RWPE2 (cell line): ENCODE measurements around the gene BTC.
"Not testable (repeated sequence)": the region's sequence is repeated elsewhere in the genome, so short reads cannot be mapped to it uniquely, and the experiment has no call there.

ENCODE experiments used
- ATAC-seq: fragments of 200-7000 bp; cut with Tn5 transposase; 3 replicates; pipeline ENCODE4 v1.9.1; 2021; ENCODE audit warnings: low read depth
- DNase-seq: peaks from one replicate; pipeline ENCODE4 v3.0.0-alpha.2; 2020; ENCODE audit warnings: low spot score
- H3K27ac ChIP-seq: fragments of 450-650 bp; 2 replicates; pipeline ENCODE4 v1.5.1; 2017; ENCODE audit warnings: mild to moderate bottlenecking; ENCODE audit not compliant: poor library complexity, severe bottlenecking
- H3K27me3 ChIP-seq: fragments of 250-450 bp; sonication (Bioruptor Pico); 2 replicates; pipeline ENCODE4 v1.5.1; 2021; ENCODE audit warnings: mild to moderate bottlenecking, moderate library complexity; ENCODE audit not compliant: insufficient read depth, poor library complexity, severe bottlenecking
- H3K36me3 ChIP-seq: fragments of 250-450 bp; sonication (Bioruptor Pico); 2 replicates; pipeline ENCODE4 v1.5.1; 2020; ENCODE audit warnings: low read depth, mild to moderate bottlenecking, moderate library complexity
- H3K4me1 ChIP-seq: fragments of 250-450 bp; sonication (Bioruptor Pico); 2 replicates; pipeline ENCODE4 v1.5.1; 2021; ENCODE audit warnings: mild to moderate bottlenecking, moderate library complexity; ENCODE audit not compliant: insufficient read depth, poor library complexity, severe bottlenecking
- H3K4me3 ChIP-seq: fragments of 250-450 bp; sonication (Bioruptor Pico); 2 replicates; pipeline ENCODE4 v1.5.1; 2021; ENCODE audit warnings: mild to moderate bottlenecking, moderate library complexity; ENCODE audit not compliant: severe bottlenecking
- H3K9me3 ChIP-seq: fragments of 250-450 bp; sonication (Bioruptor Pico); 2 replicates; pipeline ENCODE4 v1.5.1; 2021; ENCODE audit warnings: mild to moderate bottlenecking, moderate library complexity; ENCODE audit not compliant: severe bottlenecking
- TF ChIP-seq, protein P1 (sequence below): fragments of 450-650 bp; IDR thresholded peaks from one replicate; pipeline ENCODE4 v1.5.1; 2017; ENCODE audit warnings: mild to moderate bottlenecking, moderate library complexity; ENCODE audit not compliant: poor library complexity, severe bottlenecking

BTC gene

DNA sequence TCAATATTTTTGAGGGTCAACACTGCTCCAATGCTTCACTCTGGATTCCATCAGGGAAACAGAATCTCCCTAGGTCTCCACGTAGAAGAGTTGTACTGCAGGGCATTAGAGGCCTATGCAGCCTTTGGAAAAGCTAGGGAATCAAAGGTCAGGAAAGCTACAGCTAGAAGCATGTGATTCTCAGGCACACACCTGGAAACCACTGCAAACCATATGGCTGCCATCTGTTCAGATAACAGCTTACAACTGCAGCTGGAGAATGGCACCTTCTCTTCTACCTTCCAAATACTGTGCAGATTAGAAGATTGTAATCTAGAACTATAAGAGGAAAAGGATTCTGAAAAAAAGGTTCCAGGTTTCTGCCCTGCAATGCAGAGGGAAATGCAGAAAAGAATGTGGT lies 60.6 kb downstream of the BTC start:
- peaks cover 5% of the 10 kb centered on the region for H3K4me1 ChIP-seq
- H3K36me3 ChIP-seq, result no peaks in the 10 kb centered on the region
- TF ChIP-seq, protein P1, sequence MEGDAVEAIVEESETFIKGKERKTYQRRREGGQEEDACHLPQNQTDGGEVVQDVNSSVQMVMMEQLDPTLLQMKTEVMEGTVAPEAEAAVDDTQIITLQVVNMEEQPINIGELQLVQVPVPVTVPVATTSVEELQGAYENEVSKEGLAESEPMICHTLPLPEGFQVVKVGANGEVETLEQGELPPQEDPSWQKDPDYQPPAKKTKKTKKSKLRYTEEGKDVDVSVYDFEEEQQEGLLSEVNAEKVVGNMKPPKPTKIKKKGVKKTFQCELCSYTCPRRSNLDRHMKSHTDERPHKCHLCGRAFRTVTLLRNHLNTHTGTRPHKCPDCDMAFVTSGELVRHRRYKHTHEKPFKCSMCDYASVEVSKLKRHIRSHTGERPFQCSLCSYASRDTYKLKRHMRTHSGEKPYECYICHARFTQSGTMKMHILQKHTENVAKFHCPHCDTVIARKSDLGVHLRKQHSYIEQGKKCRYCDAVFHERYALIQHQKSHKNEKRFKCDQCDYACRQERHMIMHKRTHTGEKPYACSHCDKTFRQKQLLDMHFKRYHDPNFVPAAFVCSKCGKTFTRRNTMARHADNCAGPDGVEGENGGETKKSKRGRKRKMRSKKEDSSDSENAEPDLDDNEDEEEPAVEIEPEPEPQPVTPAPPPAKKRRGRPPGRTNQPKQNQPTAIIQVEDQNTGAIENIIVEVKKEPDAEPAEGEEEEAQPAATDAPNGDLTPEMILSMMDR, result no peak
- H3K4me3 ChIP-seq, result no peak overlapping the region
- H3K27ac ChIP-seq, result no peak overlapping the region
- no peaks in the 10 kb centered on the region for H3K9me3 ChIP-seq
- no peaks in the 10 kb centered on the region for H3K27me3 ChIP-seq
- ATAC-seq (no peak), DNase-seq (no peak)

DNA sequence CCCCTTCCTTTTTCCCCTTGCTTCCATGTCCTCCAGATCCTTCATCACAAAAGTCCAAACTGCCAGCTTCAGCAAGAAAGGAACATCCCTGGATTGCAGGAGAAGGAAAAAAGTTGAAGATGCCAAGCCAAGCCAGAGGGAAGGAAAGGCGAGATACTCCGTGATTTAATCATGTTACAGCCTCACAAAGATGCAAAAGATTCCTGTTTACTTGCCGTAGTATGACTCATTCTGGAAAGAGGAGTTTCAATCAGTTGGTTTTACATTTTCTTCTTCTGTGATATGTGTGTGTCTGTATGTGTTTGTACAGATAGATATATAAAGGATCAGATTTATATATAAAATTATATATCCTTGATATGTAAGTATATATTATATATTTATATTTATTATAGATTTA lies 69.3 kb downstream of the BTC start:
- ATAC-seq (no peak), DNase-seq (no peak)
- Histone ChIP-seq H3K27ac (no peak overlapping the region), H3K27me3 (peaks cover 8% of the 10 kb centered on the region), H3K36me3 (no peaks in the 10 kb centered on the region), H3K4me1 (no peaks in the 10 kb centered on the region), H3K9me3 (no peaks in the 10 kb centered on the region), H3K4me3 (no peak overlapping the region)
- TF ChIP-seq, protein P1, result no peak

DNA sequence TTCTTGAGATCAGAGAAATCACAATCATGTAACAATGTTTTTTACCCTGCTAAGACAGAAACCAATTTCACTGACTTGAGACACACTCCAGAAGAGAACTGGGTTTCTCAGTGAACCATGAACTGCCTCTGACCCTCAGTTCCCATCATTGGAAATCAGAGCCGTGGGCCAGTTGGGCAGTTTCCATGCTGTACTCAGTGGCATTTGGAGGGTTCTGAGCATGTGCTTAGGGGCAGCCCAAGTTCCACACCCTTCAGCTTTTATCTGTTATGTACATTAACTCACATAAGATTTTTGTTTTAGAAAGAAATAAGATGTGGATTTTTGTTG lies 77.9 kb downstream of the BTC start:
- H3K27ac ChIP-seq, result no peak overlapping the region
- H3K9me3 ChIP-seq, result peaks cover 2% of the 10 kb centered on the region
- ATAC-seq (no peak), DNase-seq (no peak)
- H3K4me3 ChIP-seq, result no peak overlapping the region
- no peaks in the 10 kb centered on the region for H3K27me3 ChIP-seq
- no peaks in the 10 kb centered on the region for H3K36me3 ChIP-seq
- TF ChIP-seq, protein P1, result no peak
- H3K4me1 ChIP-seq, result no peaks in the 10 kb centered on the region

DNA sequence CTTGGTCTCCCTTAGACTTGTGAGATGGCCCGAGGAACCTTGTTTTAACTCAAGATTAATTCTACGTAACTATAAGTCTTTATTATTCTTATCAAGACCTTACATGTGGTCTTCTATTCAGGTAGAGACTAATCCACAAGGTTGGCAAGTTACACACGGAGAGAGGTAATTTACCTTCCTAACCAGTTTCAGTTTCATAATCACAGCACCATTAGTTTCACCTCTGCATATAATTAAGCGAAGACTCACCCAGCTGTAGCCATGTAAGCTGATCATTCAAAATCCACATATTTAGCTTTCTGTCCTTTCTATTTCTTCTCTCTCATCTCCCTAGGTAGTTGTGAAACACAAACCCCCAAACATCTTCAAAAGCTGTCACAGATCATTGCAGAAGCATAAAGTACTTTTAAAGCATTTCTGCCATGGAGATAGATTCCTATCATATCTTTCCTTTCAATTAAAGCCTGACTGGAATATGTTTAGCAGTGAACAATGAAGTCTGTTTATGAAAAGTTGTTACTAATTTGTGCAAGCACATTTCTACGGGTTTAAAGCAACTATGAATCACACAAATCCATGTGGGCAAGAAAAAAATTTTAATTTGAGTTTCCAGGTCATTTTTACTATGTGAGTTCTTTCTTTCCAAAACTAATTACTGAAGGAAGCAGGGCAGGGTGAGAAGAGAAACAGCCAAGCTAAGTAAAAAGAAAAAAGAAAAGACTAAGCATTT lies 78.5 kb downstream of the BTC start:
- no peaks in the 10 kb centered on the region for H3K27me3 ChIP-seq
- H3K27ac ChIP-seq, result no peak overlapping the region
- ATAC-seq (no peak), DNase-seq (no peak)
- no peaks in the 10 kb centered on the region for H3K4me1 ChIP-seq
- no peaks in the 10 kb centered on the region for H3K36me3 ChIP-seq
- no peak overlapping the region for H3K4me3 ChIP-seq
- H3K9me3 ChIP-seq, result peaks cover 2% of the 10 kb centered on the region
- TF ChIP-seq, protein P1, result no peak

DNA sequence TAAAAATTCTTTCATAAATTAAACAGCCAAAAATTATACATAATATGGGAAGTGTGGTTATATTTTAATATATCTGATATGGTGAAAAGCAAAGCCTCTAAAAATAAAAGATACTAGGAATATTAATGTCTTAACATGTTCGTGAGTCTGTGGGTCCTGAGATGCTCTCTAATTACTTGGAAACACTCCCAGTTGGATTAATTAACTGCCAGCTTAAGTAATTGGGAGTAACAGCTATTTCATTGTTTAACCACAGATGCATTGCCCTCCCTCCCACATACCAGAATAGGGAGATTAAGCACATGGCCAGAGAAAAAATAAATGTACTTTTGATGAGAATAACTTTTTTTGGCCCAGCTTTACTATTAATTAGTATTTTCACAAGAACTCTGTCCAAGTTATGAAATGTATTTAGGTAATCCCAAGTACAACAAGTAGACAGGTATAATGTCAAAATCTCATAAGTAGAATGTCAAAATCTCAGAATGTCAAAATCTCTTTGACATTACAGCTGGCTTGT lies 79.7 kb downstream of the BTC start:
- Histone ChIP-seq H3K27ac (no peak overlapping the region), H3K27me3 (no peaks in the 10 kb centered on the region), H3K9me3 (peaks cover 2% of the 10 kb centered on the region), H3K4me1 (no peaks in the 10 kb centered on the region), H3K36me3 (no peaks in the 10 kb centered on the region), H3K4me3 (no peak overlapping the region)
- no peak for ATAC-seq
- no peak for DNase-seq
- TF ChIP-seq, protein P1, result no peak

DNA sequence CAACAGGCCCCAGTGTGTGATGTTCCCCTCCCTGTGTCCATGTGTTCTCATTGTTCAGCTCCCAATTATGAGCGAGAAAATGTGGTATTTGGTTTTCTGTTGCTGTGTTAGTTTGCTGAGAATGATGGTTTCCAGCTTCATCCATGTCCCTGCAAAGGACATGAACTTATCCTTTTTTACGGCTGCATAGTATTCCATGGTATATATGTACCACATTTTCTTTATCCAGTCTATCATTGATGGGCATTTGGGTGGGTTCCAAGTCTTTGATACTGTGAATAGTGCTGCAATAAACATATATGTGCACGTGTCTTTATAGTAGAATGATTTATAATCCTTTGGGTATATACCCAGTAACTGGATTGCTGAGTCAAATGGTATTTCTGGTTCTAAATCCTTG lies 86.2 kb downstream of the BTC start:
- H3K4me3 ChIP-seq, H3K4me1 ChIP-seq, H3K36me3 ChIP-seq, DNase-seq, H3K27me3 ChIP-seq, H3K9me3 ChIP-seq, ATAC-seq, H3K27ac ChIP-seq: not testable (repeated sequence)
